Measurements from ENCODE around the gene TFCP2L1.
"Not testable (repeated sequence)": the region's sequence is repeated elsewhere in the genome, so short reads cannot be mapped to it uniquely, and the experiment has no call there.

TFCP2L1 gene

GRCh38 chr2:121316986-121317385, 32.0 kb upstream of the TFCP2L1 start:
- ChIA-PET CTCF (interaction anchor here (0.6 to 1.0 kb wide), 4 partner anchors 19 to 186 kb away, joined by 3 to 4 read pairs (median 3); no protein-coding TSS in a partner anchor), POLR2A (no interaction called here)
- H3K4me3 ChIP-seq (ENCODE audit: low read depth, low read length): no peak overlapping the region

GRCh38 chr2:121313701-121314100, 28.7 kb upstream of the TFCP2L1 start:
- H3K27ac ChIP-seq (ENCODE audit: extremely low read depth, low read depth, low read length); H3K9me3 ChIP-seq (ENCODE audit: control insufficient read depth, insufficient read depth, low read depth, low read length); H3K4me3 ChIP-seq (ENCODE audit: low read depth, low read length); H3K4me1 ChIP-seq (ENCODE audit: control insufficient read depth, insufficient read depth, low read length); H3K36me3 ChIP-seq (ENCODE audit: control insufficient read depth in 2 of 2, insufficient read depth in 1 of 2, low read length in 2 of 2); POLR2A ChIA-PET: not testable (repeated sequence)
- CTCF ChIA-PET: interaction anchor here (0.7 to 1.5 kb wide), 4 partner anchors 11 to 218 kb away, joined by 3 to 4 read pairs (median 3); no protein-coding TSS in a partner anchor

More at GRCh38 chr2:121316986-121317385, 32.0 kb upstream of the TFCP2L1 start:
- Histone ChIP-seq H3K9me3 (ENCODE audit: control insufficient read depth, insufficient read depth, low read depth, low read length) (no peaks in the 10 kb centered on the region), H3K27ac (ENCODE audit: extremely low read depth, low read depth, low read length) (no peak overlapping the region), H3K36me3 (ENCODE audit: control insufficient read depth in 2 of 2, insufficient read depth in 1 of 2, low read length in 2 of 2) (no peaks in the 10 kb centered on the region), H3K4me1 (ENCODE audit: control insufficient read depth, insufficient read depth, low read length) (no peaks in the 10 kb centered on the region)
- TF ChIP-seq ZBTB10 (tag by site-specific recombination; IDR thresholded peaks at IDR 0.05) (no peak), ZNF26 (tag by site-specific recombination; IDR thresholded peaks at IDR 0.05) (no peak), KLF17 (tag by site-specific recombination; IDR thresholded peaks at IDR 0.05) (no peak), ZNF223 (tag by site-specific recombination; IDR thresholded peaks at IDR 0.05) (no peak), ZNF214 (tag by site-specific recombination; IDR thresholded peaks at IDR 0.05; ENCODE audit: borderline replicate concordance) (no peak), ZNF19 (tag by site-specific recombination; IDR thresholded peaks at IDR 0.05; ENCODE audit: low read depth) (no peak), FEZF1 (tag by site-specific recombination; IDR thresholded peaks at IDR 0.05) (no peak), ZNF404 (tag by site-specific recombination; IDR thresholded peaks at IDR 0.05) (no peak), GLI2 (tag by site-specific recombination; IDR thresholded peaks at IDR 0.05; ENCODE audit: borderline replicate concordance, low read depth) (no peak), ZNF23 (tag by site-specific recombination; IDR thresholded peaks at IDR 0.05; ENCODE audit: borderline replicate concordance) (no peak), SP3 (tag by site-specific recombination; IDR thresholded peaks at IDR 0.05) (no peak), ZBTB20 (tag by site-specific recombination; IDR thresholded peaks at IDR 0.05) (no peak), YY1 (tag by site-specific recombination; IDR thresholded peaks at IDR 0.05) (no peak)

GRCh38 chr2:121309801-121310200, 24.8 kb upstream of the TFCP2L1 start:
- H3K36me3 ChIP-seq (ENCODE audit: control insufficient read depth in 2 of 2, insufficient read depth in 1 of 2, low read length in 2 of 2): no peaks in the 10 kb centered on the region
- no peaks in the 10 kb centered on the region; the same call in 1 of the 2 replicates for H3K4me1 ChIP-seq (ENCODE audit: control insufficient read depth, insufficient read depth, low read length)
- CTCF ChIA-PET: interaction anchor here (0.7 to 1.9 kb wide), 3 partner anchors 12 to 232 kb away, joined by 3 to 6 read pairs (median 4); no protein-coding TSS in a partner anchor
- POLR2A ChIA-PET: no interaction called here
- no peak overlapping the region for H3K4me3 ChIP-seq (ENCODE audit: low read depth, low read length)
- H3K9me3 ChIP-seq (ENCODE audit: control insufficient read depth, insufficient read depth, low read depth, low read length): no peaks in the 10 kb centered on the region
- no peak overlapping the region for H3K27ac ChIP-seq (ENCODE audit: extremely low read depth, low read depth, low read length)
- TF ChIP-seq ZNF626 (tag by site-specific recombination; IDR thresholded peaks at IDR 0.05): no peak
- TF ChIP-seq GFI1B (tag by site-specific recombination; IDR thresholded peaks at IDR 0.05): no peak
- TF ChIP-seq SCRT2 (tag by site-specific recombination; IDR thresholded peaks at IDR 0.05): peak; percentile 65
- TF ChIP-seq GLIS1 (tag by site-specific recombination; IDR thresholded peaks at IDR 0.05): no peak
- TF ChIP-seq ZSCAN16 (tag by site-specific recombination; IDR thresholded peaks at IDR 0.05): no peak
- no peak for TF ChIP-seq ZNF518A (tag by site-specific recombination; conservative IDR thresholded peaks at IDR 0.05; ENCODE audit: low read depth)
- no peak for TF ChIP-seq ZNF510 (tag by site-specific recombination; IDR thresholded peaks at IDR 0.05; ENCODE audit: insufficient replicate concordance)
- TF ChIP-seq ZNF324 (tag by site-specific recombination; IDR thresholded peaks at IDR 0.05): no peak
- TF ChIP-seq ZNF292 (tag by site-specific recombination; IDR thresholded peaks at IDR 0.05; ENCODE audit: borderline replicate concordance, low read depth): no peak
